Activated naive CD4-positive, alpha-beta T cell treated with Interleukin-2 at 50 U/mL for 16 hours (primary cell): ENCODE measurements around the gene HDAC11.
"Not testable (repeated sequence)": the region's sequence is repeated elsewhere in the genome, so short reads cannot be mapped to it uniquely, and the experiment has no call there.

Source experiments
- DNase-seq: peaks from one replicate; pipeline ENCODE4 v3.0.0-alpha.2; 2020

HDAC11 gene

DNA sequence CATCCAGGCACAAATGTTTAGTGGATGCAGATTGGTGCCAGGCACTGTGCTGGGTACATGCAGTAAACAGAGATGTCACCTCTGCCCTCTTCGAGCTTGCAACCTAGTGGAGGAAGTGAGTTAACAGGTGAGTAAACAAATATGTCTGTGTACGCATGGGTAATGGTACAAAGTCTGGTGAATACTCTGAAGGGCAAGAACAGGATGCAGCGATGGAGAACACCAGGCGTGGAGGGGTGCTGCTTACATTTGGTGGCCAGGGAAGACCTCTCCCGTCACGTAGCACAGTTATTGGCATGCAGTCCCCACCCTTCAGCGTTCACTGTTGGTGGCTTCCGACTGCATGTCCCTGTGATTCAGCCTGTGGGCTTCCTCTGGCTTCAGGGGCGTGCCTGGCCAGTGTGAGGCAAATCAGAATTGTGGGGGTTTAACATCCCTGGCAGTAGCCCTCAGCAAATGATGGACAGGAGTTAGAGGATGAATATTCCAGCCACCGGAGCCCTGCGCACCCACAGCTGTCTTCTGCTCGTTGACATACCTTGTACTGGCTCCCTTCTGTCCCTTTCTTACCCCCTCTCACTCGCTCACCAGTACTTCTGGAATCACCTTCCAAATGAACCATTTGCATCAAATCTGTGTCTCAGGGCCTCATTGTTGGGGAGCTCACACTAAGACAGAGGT, 9.1 kb upstream of the HDAC11 start:
- DNase-seq = no peak

DNA sequence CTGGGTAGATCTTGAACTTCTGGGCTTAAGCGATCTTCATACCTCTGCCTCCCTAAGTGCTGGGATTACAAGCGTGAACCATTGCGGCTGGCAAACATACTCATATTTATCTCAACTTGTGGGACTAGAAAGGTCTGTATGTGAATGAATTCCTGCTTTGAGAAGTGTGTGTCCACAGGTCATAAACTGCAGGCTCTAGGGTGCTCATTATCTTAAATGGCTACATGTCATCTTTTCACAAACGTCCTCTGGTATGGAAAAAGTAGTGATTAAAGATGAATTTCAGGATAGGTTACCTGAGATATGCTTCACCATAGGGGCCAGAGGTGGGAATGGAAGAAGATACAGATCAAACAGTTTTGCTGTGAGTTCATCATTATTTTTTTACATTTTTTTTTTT, 7.8 kb upstream of the HDAC11 start:
- DNase-seq = no peak

DNA sequence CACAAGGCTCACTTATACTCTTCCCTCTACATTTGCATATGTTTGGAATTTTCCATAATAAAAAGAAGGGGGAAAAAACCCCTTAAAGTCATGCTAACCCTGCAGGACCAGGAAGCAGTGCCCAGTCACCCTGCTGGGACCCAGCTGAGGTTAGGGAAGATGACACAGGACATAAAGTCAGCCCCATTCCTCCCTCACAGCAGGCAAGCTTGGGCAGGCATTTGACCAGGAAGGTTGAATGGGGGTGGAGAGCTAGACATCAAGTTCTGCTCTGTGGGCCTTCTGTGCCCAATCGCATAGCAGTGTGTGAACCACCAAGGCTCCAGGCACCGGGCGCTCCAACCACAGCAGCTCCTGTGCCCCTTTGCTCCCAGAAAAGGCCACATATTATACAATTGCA, 7.1 kb upstream of the HDAC11 start:
- no peak for DNase-seq

DNA sequence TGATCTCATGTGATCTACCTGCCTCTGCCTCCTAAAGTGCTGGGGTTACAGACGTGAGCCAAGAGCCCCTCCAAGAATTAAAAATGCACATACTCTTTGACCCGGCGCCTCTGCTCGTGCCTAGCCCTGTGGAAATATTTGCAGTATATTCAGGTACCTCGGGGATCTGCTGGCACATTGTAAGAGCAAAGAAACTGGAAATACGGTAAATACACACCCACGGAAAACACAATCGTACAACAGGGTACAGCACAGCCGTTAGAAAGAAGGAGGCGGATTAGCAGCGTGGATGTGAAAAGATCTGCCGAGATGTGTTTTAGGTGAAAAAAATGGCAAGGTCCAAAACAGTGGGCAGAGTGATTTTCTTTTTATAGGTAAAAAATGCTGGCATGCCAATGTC, 6.1 kb upstream of the HDAC11 start:
- DNase-seq = no peak

DNA sequence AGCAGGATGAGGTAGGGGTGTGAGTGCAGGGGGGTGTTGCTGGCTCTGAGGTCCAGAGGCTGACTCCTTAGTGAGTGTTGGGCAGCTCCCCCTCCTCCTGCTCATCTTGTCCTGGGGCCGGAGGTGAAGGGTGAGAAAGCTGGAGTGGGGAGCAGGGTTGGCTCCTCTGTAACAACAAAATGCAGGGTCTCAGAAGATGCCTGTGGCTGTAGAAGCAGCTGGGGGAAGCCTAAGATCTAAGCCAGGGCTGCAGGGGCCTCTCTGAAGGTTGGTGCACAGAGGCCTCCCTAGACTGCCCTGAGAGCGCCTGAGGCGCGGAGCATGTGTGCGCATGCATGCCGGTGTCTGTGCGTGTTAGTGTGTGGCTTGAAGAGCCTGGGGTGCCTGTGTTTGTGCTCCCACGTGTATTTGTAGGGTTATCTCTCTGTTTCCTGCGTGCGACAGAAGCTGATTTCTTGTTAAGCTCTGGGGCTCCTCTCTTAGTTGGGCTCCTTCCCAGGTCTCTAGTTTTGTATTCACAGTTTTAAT, 5.3 kb upstream of the HDAC11 start:
- DNase-seq = no peak

DNA sequence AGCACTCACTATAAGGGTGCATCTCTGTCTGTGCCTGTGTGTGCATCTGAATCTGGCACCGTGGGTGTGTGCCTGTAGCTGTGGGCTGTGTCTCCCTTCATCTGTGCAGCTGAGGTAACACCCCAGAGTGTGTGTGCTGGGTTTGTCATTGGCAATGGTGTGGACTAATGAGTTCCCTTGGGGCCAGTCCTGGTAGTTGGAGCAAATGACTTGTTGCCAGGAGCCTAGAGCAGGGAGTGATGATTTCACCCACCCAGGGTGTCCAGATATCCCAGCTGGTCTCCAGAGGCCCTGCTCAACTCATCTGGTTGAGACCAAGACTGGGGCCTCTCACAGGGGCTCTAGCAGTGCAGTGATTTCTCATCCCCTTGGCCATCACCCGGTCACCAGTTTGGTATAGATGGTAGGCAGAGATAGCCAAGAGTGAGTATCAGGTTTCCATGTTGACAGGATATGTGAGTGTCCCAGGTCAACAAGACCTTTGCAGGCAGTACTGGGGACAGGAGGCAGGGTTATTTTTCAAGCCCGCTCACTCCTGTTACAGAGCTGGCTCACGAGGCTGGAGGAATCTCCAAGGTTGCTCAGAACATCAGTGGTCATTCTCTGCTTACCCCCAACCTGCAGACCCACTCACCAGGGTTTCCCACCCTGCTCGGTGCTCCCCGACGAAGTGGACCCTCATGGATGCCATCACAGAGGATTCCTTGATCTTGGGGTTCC, 4.1 kb upstream of the HDAC11 start:
- no peak for DNase-seq

DNA sequence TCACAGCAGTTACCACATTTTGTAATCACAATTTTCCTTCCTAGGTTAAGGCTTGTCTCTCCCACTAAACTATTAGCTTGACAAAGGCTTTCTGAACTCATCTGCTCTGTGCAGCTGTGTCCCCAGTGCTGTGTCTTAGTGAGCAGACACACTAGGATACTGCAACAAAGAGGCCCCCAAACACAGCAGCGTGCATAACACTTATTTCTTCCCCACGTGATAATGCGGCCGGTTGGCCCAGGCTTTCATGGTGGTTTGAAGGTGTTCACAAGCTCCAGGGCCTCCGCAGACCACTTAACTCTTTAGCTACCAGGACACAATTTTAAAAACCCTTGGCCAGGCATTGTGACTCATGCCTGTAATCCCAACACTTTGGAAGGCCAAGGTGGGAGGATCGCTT, 2.2 kb upstream of the HDAC11 start:
- DNase-seq = no peak

DNA sequence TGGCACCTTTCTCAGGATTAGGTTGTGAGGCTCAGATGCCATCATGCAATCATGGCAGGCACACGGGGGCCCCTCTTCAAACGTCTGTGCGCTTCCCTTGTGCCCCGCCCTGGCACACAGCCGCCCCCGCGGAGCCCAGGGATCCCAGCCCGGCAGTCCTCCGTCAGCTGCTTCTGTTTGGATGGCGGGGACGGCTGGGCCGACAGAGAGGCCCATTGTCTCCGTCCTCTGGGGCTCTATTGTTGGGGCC, 849 bp upstream of the HDAC11 start:
- peak; percentile 52 for DNase-seq

DNA sequence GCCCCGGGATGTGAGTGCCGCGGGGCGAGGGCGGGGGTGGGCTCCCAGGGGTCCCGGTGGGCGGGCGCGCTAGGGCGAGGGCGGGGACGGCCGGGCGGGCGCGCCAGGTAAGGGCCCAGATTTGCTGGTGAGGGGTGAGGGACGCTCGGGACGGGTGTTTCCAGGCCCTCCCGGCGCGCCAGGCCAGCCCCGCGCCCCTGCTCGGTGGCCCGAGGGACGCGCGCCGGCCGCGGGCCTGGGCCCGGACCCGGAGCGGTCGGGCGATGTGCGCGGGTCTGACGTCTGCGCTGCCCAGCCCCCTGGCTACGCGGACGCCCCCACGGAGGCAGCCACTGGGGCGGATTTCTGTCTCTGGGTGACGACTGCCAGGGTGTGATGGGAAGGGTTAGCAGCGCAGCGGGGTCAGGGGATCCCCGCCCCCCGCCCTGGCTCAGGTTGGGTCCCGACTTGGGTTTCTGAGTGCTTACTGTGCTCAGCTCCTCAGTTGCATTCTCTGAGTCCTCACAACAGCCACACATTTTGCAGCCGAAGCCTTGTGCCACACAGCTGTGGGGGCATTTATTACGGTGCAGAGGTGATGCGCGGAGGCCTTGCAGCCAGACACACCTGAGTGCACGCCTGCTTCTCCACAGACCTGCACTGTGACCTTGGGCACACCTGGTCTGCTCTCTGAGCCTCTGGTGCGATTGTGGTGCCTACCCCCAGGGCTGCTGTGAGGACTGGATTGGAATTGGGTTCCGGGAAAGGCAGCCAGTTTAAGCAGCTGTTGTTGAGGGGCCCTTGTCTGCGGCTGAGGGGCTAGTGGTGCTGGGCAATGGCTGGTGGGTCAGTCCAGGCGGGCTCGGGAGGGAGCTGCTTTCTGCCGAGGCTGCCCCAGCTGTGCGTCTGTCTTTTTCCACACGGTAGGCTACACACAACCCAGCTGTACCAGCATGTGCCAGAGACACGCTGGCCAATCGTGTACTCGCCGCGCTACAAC, 523 bp downstream of the HDAC11 start:
- DNase-seq = peak; percentile 44

DNA sequence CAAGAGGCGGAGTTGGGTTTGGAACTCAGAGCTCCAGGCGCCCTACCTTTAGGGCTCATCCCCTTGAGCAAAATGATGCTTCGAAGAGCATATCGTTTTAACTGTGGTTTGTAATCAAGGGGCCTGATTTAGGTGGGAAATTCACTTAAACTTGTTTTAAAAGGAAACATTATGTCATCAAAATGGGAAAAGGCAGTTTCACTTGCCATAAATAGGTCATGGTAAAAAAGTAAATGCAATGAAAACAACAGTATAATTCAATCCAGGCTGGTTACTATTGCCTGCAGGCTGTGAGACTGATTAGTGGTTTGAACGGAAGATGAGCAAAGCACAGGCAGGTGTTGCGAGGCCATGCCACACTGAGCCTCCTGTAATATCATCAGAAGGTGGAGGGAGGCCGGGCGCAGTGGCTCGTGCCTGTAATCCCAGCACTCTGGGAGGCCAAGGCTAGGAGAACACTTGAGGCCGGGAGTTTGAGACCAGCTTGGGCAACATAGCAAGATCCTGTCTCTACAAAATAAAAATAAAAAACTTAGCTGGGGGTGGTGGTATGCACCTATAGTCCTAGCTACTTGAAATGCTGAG, 2.1 kb downstream of the HDAC11 start:
- no peak for DNase-seq

DNA sequence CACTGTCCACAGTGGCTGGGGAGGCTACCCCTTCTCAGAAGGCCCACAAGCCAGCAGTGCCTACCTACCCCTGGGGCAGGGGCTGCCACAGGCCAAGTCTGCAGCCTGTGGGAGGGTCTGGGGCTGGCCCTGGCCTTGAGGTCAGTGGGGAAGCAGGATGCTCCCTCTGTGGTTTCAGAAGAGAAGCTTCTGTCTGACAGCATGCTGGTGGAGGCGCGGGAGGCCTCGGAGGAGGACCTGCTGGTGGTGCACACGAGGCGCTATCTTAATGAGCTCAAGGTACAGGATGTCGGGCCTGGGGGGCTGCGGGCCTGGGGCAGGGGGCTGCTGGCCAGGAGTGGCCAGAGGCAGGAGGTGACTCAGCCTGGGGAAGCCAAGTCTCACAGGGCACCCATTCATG, 3.2 kb downstream of the HDAC11 start:
- DNase-seq = no peak

DNA sequence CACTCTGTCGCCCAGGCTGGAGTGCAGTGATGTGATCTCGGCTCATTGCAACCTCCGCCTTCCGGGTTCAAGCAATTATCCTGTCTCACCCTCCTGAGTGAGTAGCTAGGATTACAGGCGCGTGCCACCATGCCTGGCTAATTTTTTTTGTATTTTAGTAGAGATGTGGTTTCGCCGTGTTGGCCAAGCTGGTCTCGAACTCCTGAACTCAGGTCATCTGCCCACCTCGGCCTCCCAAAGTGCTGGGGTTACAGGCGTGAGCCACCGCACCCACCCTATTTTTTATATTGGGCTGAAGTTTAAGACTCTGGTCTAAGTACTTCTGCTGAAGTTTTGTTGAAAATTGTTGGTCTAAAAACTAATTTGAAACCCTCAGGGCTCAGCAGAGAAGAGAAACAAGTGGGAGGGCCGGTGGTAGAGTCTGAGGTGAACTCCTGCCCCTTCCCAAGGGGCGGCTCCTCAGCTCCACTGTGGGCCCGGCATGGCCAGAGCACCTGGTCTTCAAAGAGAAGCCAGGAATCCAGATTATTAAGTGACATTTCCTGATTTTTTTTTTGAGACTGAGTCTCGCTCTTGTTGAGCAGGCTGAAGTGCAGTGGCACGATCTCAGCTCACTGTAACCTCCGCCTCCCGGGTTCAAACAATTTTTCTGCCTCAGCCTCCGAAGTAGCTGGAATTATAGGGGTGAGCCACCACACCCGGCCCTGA, 4.0 kb downstream of the HDAC11 start:
- no peak for DNase-seq

DNA sequence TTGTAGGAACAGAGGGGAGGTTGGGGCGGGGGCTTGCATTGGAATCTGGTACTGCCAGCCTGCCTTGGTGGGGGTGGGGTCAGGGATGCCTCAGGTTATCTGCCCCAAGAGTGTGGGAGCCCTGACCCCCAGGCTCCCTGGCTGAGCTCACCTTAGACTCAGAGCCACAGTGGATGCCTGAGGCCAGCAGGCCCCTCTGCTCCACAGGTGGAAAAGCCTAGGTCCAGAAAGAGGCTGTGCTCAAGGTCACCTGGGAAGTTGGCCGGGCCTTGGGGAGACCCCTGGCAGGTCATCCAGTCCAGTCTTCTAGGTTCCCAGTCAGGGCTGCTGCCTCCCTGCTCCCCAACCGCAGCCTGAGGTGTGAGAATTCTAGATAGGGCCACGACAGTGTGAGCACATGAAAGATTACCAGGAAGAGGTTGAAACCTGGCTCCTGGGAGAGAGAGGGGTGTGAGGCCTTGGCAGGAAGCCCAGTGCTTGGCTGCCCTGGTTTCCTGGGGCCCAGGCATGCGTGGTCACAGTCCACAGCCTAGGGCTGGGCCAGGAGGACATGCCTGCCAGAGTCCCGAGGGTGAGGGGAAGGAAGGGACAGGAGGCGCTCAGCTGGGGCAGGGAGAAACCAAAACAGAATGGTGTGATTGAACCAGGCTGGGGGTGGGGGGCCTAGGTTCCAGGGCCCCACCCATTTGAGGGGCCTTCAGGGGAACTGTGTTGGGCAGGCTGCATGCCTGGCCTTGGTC, 4.9 kb downstream of the HDAC11 start:
- peak; percentile 6 for DNase-seq

DNA sequence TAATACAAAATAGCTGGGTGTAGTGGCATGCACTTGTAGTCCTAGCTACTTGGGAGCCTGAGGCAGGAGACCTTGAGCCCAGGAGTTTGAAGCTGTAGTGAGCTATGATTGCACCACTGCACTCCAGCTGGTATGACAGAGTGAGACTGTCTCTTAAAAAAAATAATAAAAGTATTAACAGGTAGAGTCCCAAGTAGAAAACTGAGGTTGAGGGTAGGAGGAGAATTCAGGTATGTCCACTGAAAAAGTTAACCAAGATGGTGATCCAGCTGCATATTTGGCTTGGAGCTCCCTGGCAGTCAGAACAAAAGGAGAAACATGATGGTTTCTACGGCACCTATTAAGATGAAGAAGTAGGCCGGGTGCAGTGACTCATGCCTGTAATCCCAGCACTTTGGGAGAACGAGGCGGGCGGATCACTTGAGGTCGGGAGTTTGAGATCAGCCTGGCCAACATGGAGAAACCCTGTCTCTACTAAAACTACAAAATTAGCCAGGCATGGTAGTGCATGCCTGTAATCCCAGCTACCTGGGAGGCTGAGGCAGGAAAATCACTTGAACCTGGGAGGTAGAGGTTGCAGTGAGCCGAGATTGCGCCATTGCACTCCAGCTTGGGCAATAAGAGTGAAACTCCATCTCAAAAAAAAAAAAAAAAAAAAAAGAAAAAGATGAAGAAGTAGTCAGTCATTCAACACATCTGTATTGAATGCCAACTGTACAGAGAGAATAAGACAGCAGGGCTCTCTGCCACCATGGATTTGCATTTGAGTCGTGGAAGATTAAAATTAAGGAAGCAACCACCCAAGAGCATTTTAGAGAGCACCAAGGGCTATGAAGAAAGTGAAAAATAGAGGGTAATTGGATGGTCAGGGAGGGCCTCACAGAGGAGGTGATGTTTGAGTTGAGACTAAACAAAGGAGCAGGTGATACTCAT, 5.8 kb downstream of the HDAC11 start:
- DNase-seq = not testable (repeated sequence)

DNA sequence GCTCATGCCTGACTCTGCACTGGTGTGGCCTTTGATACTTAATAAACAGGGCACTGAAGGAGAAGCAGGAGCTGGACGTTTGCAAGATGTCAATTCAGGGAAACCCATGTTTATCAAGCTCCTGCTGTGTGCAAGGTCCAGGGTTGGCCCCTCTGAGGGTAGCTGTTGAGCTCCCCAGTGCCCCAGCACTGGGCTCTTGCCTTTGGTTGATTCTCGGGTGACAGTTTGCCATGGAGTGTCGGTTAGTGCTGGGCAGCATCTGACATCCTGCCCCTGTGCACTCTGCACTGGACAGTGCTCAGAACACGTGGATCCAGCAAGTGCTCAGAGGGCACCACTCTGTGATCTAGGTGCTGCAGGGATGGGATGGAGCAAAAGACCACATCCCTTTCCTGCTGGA, 7.3 kb downstream of the HDAC11 start:
- no peak for DNase-seq

DNA sequence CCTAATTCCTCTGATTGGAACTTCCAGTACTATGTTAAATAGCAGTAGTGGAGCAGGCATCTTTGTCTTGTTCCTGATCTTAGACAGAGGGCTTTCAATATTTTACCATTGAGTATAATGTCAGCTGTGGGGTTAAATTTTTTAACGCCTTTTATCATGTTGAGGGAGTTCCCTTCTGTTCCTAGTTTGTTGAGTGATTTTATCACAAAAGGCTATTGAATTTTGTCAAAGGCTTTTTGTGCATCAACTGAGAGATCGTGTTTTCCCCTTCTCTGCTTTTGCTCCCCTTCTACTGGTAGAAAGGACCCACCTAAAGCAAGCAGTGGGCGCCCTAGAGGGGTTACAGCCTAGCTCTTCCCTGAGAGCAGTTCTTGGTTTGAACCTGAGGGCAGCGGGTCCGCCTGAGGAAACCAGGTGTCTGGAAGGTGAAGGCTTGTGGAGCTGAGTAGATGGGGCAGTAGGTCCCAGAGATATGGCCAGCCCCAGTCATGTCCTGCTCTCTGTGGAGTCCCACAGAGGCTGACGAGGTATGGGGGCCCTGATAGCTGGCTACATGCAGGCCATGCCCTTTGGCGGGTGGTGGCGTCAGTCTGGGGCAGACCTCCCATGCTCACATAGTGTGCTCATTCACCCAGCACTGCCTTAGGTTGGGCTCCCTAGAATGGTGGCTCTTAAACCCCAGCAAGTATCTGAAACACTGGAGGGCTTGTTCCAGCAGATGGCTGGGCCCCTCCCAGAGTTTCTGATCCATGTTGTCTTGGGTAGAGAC, 11.3 kb downstream of the HDAC11 start:
- no peak for DNase-seq

DNA sequence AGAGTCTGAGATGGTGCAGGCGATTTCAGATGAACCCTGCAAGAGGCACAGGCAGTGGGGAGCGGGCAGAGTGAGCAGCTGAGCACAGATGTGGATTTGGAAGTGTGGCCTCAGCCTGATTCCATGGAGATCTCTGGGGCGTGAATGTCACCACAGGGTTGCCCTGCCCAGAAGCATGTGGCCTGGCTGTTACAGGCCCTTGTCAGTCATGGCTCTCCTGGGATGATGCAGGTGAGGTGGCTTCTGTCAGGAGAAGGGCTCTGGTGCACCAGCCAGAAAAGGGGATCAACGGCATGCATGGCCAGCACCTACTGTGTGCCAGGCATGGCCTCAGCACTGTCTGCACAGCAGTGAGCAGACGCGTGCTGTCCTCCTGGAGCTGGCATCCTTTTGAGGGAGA, 11.9 kb downstream of the HDAC11 start:
- no peak for DNase-seq

DNA sequence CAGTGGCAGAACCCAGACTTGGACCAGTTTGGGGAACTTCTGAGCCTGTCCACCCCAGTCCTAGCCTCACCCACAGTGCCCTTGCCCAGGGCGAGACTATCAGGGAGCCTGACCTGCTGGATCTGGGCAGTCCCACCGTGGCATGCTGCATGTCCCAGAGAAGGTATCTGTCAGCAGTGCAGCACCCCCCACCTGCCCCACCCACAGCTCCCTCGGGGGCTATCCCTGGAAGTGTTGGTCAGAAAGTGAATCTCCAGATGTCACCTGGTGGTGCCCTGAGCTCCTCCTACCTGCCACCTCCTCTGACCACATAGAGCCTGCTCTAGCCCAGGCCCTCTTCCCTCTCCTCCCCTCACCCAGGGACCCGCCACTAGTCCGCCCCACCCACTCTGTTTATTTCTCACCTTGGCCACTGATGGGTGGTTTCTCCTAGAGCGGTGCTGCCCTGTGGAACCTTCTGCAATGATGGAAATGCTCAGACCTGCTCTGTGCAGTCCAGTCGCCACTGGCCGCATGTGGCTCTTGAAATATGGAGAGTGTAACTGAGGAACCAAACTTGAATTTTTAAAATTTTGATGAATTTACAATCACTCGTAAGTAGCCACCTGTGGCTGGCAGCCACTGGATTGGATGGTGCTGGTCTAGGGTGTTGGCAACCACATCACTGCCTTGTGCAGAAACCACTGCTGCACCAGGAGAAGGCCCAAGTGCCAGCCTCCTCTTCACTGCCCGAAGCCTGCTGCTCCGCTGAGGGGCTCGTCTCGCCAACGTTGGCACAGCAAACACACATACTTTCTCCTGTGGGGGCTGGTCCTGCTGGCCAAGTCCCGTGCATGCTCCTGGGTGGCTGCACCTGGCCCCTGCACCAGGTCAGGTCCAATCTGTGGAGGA, 13.1 kb downstream of the HDAC11 start:
- no peak for DNase-seq
